Osteoblast (primary cell): Measurements from ENCODE around the gene SSPN. TPM values are rescaled to one million over a fixed set of nuclear protein-coding genes. Genes with fewer than 3 reads are reported as not detected.

Experiments used
- DNase-seq: peaks from one replicate; pipeline ENCODE4 v3.0.0; 2011; ENCODE audit warnings: low spot score, mixed read lengths; ENCODE audit not compliant: insufficient read length; ENCODE audit errors: missing footprints
- H2AFZ ChIP-seq: 2 replicates; pipeline ENCODE4 v1.6.0; 2011; ENCODE audit warnings: mild to moderate bottlenecking, low read length
- H3K27ac ChIP-seq: 2 replicates; pipeline ENCODE4 v1.5.1; 2011; ENCODE audit warnings: mild to moderate bottlenecking, low read depth, low read length, moderate library complexity
- H3K27me3 ChIP-seq: 2 replicates; pipeline ENCODE4 v1.6.0; 2012; ENCODE audit warnings: mild to moderate bottlenecking, control low read depth, inconsistent platforms, low read length, moderate library complexity; ENCODE audit not compliant: insufficient read depth
- H3K36me3 ChIP-seq: 2 replicates; pipeline ENCODE4 v1.5.1; 2011; ENCODE audit warnings: mild to moderate bottlenecking, low read length, control low read depth, moderate library complexity; ENCODE audit not compliant: insufficient read depth
- H3K4me1 ChIP-seq: 2 replicates; pipeline ENCODE4 v1.5.1; 2011; ENCODE audit warnings: mild to moderate bottlenecking, low read length, control low read depth, moderate library complexity; ENCODE audit not compliant: insufficient read depth
- H3K4me2 ChIP-seq: 2 replicates; pipeline ENCODE4 v1.6.0; 2011; ENCODE audit warnings: mild to moderate bottlenecking, low read length; ENCODE audit not compliant: insufficient read depth
- H3K4me3 ChIP-seq: fragments of 200-600 bp; sonication (generic); 3 replicates; pipeline ENCODE4 v1.5.1; 2012; ENCODE audit warnings: mild to moderate bottlenecking, low read length, inconsistent platforms; ENCODE audit not compliant: insufficient read depth
- H3K79me2 ChIP-seq: 2 replicates; pipeline ENCODE4 v1.6.0; 2012; ENCODE audit warnings: mild to moderate bottlenecking, low read length, control low read depth, inconsistent platforms; ENCODE audit not compliant: insufficient read depth
- H3K9me3 ChIP-seq: 2 replicates; pipeline ENCODE4 v1.5.1; 2011; ENCODE audit warnings: low read depth, low read length, control low read depth
- H4K20me1 ChIP-seq: 2 replicates; pipeline ENCODE4 v1.6.0; 2012; ENCODE audit warnings: mild to moderate bottlenecking, low read length, control low read depth; ENCODE audit not compliant: insufficient read depth
- CTCF ChIP-seq: IDR thresholded peaks from 2 replicates; pipeline ENCODE4 v1.5.1; 2011; ENCODE audit warnings: mild to moderate bottlenecking, low read depth, low read length, moderate library complexity; ENCODE audit errors: extremely low read depth
- total RNA-seq: library from RNA; depleted of rRNA; stranded (reverse); fragments of >200 nt; gene quantifications from 2 replicates; pipeline ENCODE4 v1.2.3, GENCODE V29; 2012

Gene SSPN
- total RNA-seq, 1 donor = 9.8 TPM

GRCh38 chr12:26285401-26285800 lies 90.0 kb downstream of the SSPN start:
- DNase-seq = no peak
- no peaks in the 10 kb centered on the region for H3K27me3 ChIP-seq
- TF ChIP-seq CTCF = no peak
- no peak overlapping the region for H2AFZ ChIP-seq
- H3K4me1 ChIP-seq = peaks cover 26% of the 10 kb centered on the region
- no peaks in the 10 kb centered on the region for H3K36me3 ChIP-seq
- H3K79me2 ChIP-seq = no peaks in the 10 kb centered on the region
- no peaks in the 10 kb centered on the region for H4K20me1 ChIP-seq
- H3K27ac ChIP-seq = no peak overlapping the region
- H3K4me2 ChIP-seq = no peak overlapping the region
- H3K9me3 ChIP-seq = no peaks in the 10 kb centered on the region
- H3K4me3 ChIP-seq = no peak overlapping the region

GRCh38 chr12:26286186-26286585 lies 90.8 kb downstream of the SSPN start:
- peaks cover 24% of the 10 kb centered on the region for H3K4me1 ChIP-seq
- no peaks in the 10 kb centered on the region for H3K79me2 ChIP-seq
- no peak for DNase-seq
- no peak overlapping the region for H3K4me3 ChIP-seq
- no peaks in the 10 kb centered on the region for H3K9me3 ChIP-seq
- no peak overlapping the region for H2AFZ ChIP-seq
- H3K27ac ChIP-seq = no peak overlapping the region
- no peaks in the 10 kb centered on the region for H3K27me3 ChIP-seq
- H3K4me2 ChIP-seq = no peak overlapping the region
- no peaks in the 10 kb centered on the region for H3K36me3 ChIP-seq
- no peak for TF ChIP-seq CTCF
- no peaks in the 10 kb centered on the region for H4K20me1 ChIP-seq

GRCh38 chr12:26287671-26288381 lies 92.5 kb downstream of the SSPN start:
- no peak for TF ChIP-seq CTCF
- no peaks in the 10 kb centered on the region for H4K20me1 ChIP-seq
- no peaks in the 10 kb centered on the region for H3K79me2 ChIP-seq
- no peaks in the 10 kb centered on the region for H3K27me3 ChIP-seq
- peak overlapping the region; percentile 14 for H3K4me3 ChIP-seq
- H3K27ac ChIP-seq = peak overlapping the region; percentile 61
- H3K9me3 ChIP-seq = no peaks in the 10 kb centered on the region
- H3K4me1 ChIP-seq = peaks cover 22% of the 10 kb centered on the region
- DNase-seq = no peak
- H2AFZ ChIP-seq = peak overlapping the region; percentile 32
- H3K4me2 ChIP-seq = peak overlapping the region; percentile 61
- H3K36me3 ChIP-seq = no peaks in the 10 kb centered on the region

- no peak overlapping the region for H2AFZ ChIP-seq
- no peak for TF ChIP-seq CTCF
- no peaks in the 10 kb centered on the region for H3K79me2 ChIP-seq
- DNase-seq = no peak
- H4K20me1 ChIP-seq = no peaks in the 10 kb centered on the region
- no peaks in the 10 kb centered on the region for H3K36me3 ChIP-seq
- peaks cover 22% of the 10 kb centered on the region for H3K4me1 ChIP-seq
- H3K4me2 ChIP-seq = no peak overlapping the region
- no peak overlapping the region for H3K27ac ChIP-seq
- no peaks in the 10 kb centered on the region for H3K27me3 ChIP-seq
- no peak overlapping the region for H3K4me3 ChIP-seq
- H3K9me3 ChIP-seq = no peaks in the 10 kb centered on the region
These were observed 95.2 kb downstream of the SSPN start for GRCh38 chr12:26290565-26290964.
